Stimulated activated CD4-positive, alpha-beta T cell treated with anti-CD3 and anti-CD28 coated beads, Interleukin-4, amount 100 ng/mL, for 1 hour (primary cell): ENCODE results near the gene ALK.
A peak's percentile ranks its signal among the peaks of the same experiment; 100 is the strongest.

Experiments
- DNase-seq: peaks from one replicate; pipeline ENCODE4 v3.0.0-alpha.2; 2020

ALK gene

DNA sequence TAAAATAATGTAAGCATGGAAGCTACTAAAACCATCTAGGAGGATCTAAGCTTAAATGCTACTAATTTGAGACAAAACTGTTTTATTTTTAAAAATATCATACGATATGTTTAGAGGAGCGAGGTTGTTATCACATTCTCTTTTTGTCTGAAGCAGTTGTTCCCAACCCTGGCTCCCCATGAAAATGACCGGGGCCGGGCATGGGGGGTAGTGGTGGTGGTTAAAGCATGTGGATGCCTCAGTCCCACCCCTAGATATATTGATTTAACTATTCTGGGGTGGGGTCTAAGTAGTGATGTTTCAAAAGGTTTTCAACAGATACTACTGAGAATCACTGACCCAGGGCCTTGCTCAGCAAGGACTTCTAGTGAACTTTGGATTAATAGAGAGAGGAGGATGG, 359.8 kb downstream of the ALK start:
- no peak for DNase-seq

DNA sequence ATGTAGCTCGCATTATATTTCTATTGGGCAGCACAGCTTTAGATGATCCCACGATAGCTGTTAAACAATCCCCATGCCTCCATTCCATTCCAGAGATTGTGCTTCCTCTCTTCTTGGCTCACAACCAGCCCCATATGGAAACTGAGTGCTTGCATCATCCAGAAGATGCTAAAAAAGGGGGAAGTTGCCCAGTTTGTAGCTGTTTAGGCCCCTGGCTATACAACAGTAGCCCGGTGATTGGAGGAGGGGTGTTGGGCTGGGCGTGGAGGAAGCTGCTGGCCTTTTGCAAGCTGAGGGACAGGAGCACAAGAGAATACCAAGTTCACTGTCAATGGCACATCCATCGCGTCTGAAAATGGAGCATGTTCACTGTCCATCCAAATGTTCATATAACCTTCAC, 360.2 kb downstream of the ALK start:
- DNase-seq, result no peak

DNA sequence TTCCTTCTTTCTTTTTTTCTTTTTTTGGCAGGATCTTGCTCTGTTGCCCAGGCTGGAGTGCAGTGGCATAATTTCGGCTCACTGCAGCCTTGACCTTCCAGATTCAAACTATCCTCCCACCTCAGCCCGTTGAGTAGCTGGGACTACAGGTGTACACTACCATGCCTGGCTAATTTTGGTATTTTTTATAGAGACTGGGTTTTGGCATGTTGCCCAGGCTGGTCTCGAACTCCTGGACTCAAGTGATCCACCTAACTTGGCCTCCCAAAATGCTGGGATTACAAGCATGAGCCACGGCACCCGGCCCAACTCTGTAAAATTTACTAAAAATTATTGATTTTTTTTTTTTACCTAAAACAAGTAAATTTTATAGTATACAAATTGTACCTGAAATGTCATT, 360.8 kb downstream of the ALK start:
- no peak for DNase-seq

DNA sequence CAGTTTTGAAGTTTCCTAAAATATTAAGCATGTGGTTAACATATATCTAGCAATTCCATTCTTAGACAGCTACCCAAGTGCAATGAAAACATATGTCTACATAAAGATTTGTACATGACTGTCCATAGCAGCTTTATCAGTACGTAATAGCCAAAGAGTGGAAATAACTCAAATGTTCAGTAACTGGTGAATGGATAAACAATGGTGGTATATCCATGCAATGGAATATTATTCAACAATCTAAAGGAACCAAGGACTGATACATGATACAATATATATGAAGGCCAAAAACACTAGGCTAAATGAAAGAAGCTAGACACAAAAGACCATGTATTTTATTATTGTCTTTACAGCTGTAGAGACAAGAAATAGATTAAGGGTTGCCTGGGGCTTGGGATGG, 361.4 kb downstream of the ALK start:
- DNase-seq, result no peak

DNA sequence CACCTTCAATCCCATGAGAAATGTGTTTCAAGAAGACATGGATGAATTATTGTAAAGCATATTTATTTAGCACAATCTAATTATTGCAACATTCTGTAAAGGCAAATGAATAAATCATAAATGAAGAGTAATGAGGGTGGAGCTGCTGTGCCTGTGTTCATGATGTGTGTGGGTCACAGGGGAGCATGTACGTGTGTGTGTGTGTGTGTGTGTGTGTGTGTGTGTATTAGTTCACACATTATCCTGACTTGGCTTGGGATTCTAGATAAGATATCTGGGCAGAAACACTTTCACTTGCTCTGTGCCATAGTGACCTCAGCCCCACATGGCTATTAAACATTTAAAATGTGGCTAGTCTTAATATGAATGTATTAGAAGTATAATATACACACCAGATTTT, 361.8 kb downstream of the ALK start:
- no peak for DNase-seq

DNA sequence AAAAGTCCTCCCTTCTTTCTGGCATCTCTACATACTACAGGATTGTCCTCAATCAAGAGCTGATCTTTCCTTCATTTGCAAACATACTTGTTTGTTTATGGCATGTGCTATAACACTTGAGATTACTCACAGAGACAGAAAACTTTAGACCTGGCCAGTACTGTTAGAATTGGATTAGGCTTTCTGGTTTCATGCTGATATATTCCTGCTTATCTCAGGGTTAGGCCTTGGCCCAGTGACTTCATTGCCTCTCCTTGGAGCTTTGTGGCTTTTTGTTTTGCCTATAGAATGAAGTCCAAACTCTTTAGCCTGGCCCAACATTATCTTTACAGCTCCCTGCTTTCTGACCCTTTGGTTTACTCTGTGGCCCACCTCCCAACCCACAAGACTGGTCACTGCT, 363.3 kb downstream of the ALK start:
- DNase-seq, result no peak

DNA sequence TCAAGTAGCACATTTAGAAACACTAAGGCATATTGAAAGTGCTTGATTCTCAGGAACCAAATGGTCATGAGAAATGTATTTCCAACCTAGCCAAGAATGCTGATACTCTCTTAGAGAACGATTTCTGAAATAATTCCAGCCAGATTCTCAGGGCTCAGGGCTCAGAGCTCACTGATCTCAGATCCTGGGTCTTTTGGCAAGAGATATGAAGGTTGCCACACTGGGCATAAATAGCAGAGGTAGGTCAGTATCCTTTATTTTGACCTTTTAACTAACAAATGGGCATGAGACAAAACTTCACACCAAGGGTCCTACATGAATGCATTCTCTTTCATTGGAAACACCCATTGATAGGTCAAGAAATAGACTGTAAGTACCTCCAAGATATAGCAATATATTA, 364.1 kb downstream of the ALK start:
- no peak for DNase-seq

DNA sequence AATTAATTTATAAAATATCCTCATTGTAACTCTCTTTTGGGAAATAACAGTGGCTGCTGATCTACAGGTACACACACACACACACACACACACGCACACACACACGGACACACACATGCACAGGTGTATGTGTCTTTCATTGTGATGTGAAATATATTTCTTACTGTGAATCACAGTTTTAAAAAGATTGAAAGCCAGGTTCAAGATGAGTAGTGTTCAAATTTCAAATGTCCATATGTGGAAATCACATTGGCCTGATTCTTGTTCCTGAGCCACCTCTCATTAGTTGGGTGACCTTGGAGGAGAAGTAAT, 372.4 kb downstream of the ALK start:
- no peak for DNase-seq

DNA sequence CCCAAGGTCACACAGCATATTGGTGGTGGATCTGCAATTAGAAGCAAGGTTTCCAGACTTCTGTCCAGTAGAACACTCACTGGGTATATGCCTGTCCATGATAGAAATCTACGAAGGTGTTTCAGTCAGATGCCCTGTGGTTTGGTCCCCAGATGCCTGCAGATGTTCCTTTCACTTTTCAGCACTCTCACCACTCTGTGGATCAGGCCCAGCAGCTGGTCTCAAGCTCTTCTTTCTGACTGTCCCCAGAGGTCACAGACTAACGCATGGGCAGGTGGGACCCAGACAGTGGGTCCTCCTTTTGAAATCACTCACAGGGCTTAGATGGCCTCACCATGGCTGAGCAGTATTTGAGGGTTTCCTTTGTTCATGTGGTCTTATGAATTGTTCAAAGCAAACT, 376.5 kb downstream of the ALK start:
- DNase-seq, result no peak

DNA sequence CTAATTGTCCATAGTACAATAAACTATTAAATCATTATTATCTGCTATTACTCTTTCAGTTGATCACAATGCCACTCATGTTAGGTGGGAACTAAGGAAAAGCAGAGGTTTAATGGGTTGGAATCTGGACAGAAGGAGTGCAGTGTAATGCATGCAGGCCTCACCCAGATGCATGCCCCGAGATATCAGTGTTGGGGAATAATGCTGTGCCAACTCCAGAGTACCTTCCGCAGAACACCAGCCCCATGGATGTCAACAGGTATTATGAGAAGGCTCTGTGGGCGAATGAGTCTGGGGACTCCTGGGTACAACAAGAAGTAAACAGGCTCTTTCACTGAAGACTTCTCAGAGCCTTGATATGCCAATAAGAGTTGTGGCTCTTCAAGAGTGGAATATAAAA, 377.4 kb downstream of the ALK start:
- DNase-seq, result no peak

DNA sequence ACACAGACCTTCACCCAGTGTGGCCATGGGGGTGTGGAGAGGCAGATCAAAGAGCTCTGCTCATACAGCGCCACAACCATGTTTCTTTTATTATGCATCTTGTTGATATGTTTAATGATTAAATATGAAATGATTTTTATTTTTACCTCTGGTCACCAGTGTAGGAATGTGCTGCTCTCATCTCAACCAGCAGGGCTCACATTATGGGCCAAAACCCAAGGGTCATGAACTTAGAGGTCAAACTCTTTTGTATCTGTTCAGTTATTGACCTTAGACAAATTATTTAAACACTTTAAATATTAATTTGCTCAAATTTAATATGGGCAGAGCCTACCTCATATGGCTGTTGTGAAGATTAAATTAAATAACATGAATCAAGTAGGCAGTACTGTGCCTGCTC, 386.2 kb downstream of the ALK start:
- DNase-seq, result no peak

DNA sequence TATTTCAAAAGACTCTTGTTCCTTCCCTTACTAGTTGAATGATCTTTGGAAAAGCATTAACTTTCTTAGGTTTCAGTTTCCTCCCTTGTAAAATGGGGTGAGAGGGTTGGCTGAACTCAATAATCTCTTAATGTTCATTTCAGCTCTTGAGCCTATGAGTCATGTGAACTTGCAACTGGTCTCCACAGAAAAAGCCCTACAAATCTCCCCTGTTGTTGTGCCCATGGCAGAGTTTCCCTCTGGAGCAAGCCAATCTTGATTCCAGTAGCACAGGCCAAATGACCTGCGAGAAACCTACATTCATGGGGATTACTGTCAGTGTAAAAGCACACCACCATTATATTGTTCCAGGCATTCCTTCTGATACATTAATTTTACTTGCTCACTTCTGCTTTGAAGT, 388.9 kb downstream of the ALK start:
- no peak for DNase-seq

DNA sequence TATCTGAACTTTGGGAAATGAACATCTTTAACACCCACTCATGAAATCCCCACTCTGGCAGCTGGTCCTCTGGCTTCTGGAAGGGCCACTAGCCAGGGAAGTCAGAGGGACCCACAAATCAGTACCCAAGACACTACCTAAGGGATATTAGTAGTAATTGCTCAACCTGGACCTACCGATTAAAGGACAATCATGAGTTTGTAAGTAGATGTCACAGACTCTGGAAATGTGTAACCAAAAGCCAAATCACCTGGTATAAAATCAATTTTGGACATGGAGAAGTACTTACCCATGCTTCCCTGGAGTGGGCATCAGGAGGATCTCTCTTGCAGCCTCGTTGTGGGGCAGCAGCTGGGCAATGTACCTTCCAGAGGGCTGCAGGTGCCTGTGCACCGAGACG, 389.8 kb downstream of the ALK start:
- DNase-seq, result no peak

DNA sequence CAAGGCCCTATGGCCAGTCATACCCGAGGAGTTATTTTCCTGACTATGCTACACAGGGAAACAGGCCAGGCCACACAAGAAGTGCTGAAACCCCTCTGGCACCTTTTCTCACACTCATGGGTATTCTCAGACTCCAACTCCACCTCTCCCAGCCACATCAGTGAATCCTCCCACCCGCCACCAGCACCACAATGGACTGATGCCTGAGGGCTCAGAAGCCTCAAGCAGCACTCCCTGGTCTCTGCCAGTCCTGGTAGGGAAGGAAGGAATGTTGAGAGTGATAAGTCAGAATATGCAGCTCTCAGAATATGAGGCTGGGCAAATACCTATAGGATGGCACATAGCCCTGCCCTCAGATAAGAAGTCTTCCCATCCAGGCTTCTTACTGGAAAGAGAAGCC, 391.1 kb downstream of the ALK start:
- no peak for DNase-seq

DNA sequence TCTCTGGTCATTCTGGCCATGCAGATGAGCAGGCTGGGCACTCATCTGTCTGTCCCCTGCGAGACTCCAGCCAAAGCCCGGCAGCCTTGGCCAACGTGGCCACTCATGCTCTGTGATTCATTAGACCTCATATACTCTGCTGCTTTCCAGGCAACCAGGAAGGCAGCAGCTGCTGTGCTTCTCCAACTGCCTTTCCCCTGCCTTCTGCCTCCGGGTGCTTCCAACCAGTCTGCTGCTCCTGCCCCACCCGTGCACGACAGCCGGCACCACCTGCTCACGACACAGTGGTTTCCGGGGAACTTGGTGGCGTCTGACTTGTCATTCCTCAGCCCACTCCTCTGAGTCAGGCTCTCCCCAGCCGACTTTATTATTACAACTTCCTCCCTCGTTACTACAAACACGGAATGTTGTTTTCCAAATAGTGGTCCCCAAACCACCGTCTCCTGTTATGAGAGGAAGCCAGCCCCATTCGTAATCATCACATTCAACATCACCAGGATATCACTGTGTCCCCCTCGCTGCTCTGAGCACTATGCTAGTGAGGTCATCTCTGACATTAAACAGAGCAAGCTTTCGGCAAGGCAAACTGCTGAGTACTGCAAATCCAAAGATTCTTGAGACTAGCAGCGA, 392.4 kb downstream of the ALK start:
- peak; percentile 19 for DNase-seq

DNA sequence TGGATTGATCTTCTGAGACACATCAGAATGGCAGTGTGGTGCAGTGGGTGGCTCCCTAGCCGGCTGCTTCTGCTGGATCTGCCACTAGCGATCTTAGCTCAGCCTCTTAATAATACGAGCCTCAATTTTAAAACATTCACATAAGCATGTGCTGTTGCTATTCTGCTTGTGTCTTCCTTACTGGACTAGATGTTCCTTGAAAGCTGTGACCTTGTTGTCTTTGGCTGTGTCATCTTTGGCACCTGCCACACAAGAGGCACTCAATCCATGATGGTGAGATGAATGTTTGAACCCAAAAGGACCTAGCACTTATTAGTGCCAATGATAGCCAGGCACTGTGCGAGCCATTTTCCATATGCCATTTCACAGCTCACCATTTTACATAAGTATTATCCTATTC, 393.0 kb downstream of the ALK start:
- no peak for DNase-seq

DNA sequence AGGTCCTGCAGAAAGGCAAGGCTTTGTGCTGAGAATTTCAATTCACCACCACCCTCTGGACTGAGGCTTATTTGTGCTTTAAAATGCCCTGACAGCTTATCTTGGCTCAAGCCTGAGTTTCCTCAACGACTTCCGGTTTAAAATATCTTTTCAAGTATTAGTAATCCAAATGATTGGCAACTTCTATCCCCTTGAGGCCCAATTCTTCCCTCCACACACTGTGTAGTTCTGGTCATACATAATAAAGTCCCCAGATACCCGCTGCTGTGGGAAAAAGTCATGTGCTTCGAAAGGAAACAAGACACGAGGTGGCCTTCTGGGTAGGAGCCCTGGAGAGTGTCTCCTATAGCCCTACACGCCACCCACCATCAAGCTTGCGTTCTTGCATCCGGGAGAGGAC, 393.4 kb downstream of the ALK start:
- DNase-seq, result no peak

DNA sequence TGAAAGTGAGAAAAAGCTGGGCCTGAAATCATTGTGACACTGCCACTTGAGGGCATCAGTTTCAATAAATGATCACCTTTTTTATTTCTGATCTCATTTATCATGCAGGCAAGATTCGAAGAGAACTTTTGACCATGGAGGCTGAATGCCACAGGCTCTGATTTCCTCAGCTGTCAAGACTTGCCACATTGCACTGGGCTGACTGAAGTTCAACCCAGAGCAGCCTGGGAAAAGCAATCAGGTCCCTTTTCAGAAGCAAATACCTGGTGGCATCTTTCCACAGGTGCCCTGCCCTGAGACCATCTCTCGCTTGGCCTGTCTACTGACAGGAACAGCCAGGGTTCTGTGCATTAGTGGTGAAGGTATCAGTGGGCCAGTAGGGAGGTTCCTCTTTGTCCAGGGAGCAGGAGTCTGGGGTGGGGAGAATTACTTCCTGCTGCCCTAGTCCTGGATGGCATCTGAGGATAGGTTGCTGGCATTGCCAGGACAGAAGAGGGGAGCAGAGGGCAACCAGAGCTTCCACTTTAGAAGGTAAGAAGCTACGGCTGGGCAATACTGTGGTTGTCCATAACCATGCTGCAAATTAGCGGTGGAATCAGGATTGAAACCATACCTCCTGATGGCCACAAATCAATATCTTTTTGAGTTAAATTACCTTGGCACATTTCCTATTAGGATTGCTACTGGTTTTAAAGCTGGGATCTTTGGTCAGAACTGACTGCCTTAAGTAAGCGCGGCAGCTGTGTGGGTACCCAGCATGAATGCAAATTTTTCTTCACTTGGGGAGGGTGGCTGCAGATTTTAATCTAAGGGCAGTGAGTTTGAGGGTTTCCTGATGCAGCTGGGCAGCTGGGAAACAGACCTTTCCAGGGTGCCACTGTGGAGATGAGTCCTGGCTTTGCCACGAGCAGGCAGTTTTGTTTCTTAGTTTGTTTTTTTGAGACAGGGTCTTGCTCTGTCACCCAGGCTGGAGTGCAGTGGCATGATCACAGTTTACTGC, 394.5 kb downstream of the ALK start:
- DNase-seq, result no peak

DNA sequence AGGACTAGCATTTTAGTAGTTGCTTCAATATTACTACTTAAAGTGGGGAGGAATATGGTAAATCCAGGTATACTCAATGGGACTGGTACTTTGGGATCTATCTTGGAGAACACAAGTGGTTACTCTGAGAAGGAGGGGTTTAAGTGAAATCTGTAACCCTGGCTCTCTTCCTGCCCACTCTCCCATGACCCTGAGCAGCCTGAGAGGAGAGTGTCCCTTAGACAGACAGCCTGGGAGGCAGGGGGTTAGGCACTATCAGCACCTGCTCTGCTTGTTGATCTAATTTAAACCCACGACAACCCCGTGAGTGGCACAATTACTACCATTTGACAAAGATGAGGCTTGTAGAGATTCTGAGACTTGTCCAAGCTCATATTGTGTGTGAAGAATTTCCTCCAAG, 395.5 kb downstream of the ALK start:
- DNase-seq, result no peak

DNA sequence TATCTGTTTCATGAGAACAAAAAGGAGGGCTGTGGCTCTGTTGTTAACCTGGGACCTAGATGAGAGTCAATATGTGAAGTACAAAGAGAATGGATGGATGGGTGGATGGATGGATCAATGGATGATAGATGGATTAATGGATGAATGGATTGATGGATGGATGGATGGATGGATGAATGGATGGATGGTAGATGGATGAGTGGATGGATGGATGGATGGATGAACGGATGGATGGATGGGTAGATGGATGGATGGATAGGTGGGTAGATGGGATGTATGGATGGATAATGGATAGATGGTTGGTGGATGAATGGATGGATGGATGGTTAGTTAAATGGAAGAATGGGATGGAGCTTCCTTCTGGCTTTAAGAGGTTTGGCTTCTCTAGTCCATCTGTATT, 396.7 kb downstream of the ALK start:
- DNase-seq, result no peak

DNA sequence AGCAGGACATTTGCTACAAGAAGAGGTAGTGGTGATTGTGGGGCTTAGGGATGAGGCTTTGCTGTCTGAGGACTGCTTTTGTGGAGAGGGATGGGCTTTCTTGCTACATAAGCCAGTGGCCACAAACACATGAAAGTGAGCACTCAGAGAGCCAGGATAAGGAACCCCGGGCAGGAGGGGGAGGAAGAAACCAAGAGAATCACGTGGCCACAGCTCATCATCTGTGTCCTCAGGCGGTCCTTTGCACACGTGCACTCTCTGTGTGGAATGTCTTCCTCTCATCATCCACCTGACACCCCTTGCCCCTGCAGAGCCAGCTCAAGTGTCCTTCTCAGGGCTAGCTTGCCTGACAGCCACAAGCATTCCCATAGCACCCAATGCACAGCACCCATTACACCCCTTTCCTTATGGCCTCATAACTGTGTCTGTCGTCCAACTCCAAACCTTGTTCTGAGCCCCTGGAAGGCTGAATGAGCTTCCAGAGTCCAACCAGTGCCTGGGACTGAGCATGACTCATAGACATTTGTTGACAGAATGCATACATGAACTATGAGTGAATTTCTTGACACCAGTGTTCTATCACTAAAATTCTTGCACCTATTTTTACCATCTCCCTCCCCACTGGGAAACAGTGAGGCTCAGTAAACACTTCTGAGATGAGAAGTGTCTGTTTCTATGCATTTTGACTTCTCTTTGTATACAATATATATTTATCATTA, 398.3 kb downstream of the ALK start:
- DNase-seq, result no peak

DNA sequence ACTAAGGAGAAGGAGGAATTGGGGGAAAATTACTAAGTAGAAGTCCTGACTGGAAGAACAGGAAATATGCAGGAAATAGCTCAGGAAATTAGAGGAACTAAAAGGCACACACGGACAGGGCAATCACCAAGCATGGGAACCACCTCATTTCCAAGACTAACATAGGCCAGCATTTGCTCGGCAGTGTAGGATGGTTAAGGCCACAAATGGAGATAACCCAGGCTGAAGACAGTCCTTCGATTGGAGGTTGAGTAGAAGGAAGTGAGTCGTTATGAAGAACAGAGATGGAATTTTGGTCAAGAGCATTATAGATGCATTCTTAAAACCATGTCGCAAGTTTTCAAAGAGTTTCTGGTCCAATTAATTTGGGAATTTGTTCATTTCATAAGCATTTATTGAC, 401.4 kb downstream of the ALK start:
- no peak for DNase-seq

DNA sequence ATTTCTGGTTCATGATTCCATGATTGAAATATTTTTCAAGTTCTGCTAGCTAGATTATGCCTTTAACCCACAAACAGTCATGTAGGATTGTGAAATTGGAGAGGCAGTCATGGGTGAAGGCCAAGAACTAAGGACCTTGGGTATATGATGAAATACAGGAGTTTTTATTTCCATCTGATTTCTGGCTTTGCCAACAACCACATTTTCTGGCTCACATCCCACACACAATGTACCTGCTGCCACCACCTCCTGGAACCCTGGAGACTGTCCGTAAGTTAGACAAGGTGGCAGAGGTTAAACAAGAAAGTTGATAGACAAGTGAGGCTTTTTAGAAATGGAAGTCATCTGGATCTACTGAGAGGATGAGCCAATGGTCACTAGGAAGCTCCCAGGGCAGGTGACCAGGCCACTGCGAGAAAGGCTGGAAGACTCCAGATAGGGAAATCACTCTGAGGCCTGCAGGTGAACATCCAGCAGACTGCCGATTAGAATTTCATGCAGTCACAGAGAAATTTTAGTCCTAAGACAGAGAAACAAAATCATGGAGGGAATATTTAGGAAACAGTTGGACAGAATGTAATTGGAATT, 402.0 kb downstream of the ALK start:
- no peak for DNase-seq
